ENCODE results near the gene EML1.

EML1 gene

GRCh38 chr14:99764222-99764706 is 28.9 kb upstream of the EML1 start:
- no peak overlapping the region for H3K4me3 ChIP-seq (ENCODE audit: low read length)
- DNase-seq (ENCODE audit: low read depth): no peak
- no peak for TF ChIP-seq CTCF (IDR thresholded peaks at IDR 0.05; ENCODE audit: insufficient read depth, low read depth, low read length, missing control alignments)

GRCh38 chr14:99768381-99768780 is 24.8 kb upstream of the EML1 start:
- no peak for DNase-seq (ENCODE audit: low read depth)
- TF ChIP-seq CTCF (IDR thresholded peaks at IDR 0.05; ENCODE audit: insufficient read depth, low read depth, low read length, missing control alignments): no peak
- H3K4me3 ChIP-seq (ENCODE audit: low read length): no peak overlapping the region

GRCh38 chr14:99769123-99769522 is 24.1 kb upstream of the EML1 start:
- TF ChIP-seq CTCF (IDR thresholded peaks at IDR 0.05; ENCODE audit: insufficient read depth, low read depth, low read length, missing control alignments): no peak
- DNase-seq (ENCODE audit: low read depth): no peak
- no peak overlapping the region for H3K4me3 ChIP-seq (ENCODE audit: low read length)

- DNase-seq (ENCODE audit: low read depth): no peak
- no peak for TF ChIP-seq CTCF (IDR thresholded peaks at IDR 0.05; ENCODE audit: insufficient read depth, low read depth, low read length, missing control alignments)
- H3K4me3 ChIP-seq (ENCODE audit: low read length): no peak overlapping the region
Observed at GRCh38 chr14:99769799-99770198, 23.4 kb upstream of the EML1 start.

- no peak overlapping the region for H3K4me3 ChIP-seq (ENCODE audit: low read length)
- no peak for DNase-seq (ENCODE audit: low read depth)
- no peak for TF ChIP-seq CTCF (IDR thresholded peaks at IDR 0.05; ENCODE audit: insufficient read depth, low read depth, low read length, missing control alignments)
Observed at GRCh38 chr14:99772371-99773283, 20.6 kb upstream of the EML1 start.

- no peak for DNase-seq (ENCODE audit: low read depth)
- no peak overlapping the region for H3K4me3 ChIP-seq (ENCODE audit: low read length)
- no peak for TF ChIP-seq CTCF (IDR thresholded peaks at IDR 0.05; ENCODE audit: insufficient read depth, low read depth, low read length, missing control alignments)
Observed at GRCh38 chr14:99773521-99774497, 19.4 kb upstream of the EML1 start.
